Measurements from ENCODE around the gene CLEC2D. TPM values are rescaled to one million over a fixed set of nuclear protein-coding genes. Genes with fewer than 3 reads are reported as not detected.

The CLEC2D gene
- total and polyA plus RNA-seq, 10 of the 15 experiments (the other 5 are each of a cell fraction or from before 2014, with no cell fraction given): 4.6 to 29.8 (median 16.0) TPM

GRCh38 chr12:9708853-9709252 lies 39.3 kb downstream of the CLEC2D start:
- H3K4me2 ChIP-seq (ENCODE audit: control insufficient read depth, insufficient read depth): no peak overlapping the region
- no peak overlapping the region for H2AFZ ChIP-seq (ENCODE audit: control insufficient read depth, low read depth, low read length)
- peaks cover 2% of the 10 kb centered on the region for H3K79me2 ChIP-seq (ENCODE audit: control insufficient read depth, insufficient read depth, low read length)
- H3K27ac ChIP-seq (ENCODE audit: control insufficient read depth, insufficient read depth): no peak overlapping the region
- ChIA-PET CTCF (interaction anchor here (0.6 to 9.0 kb wide), 29 partner anchors 8 to 379 kb away, joined by 3 to 159 read pairs (median 5); partner anchors contain the start of gene CLEC2D), SMC1A (ENCODE audit: uncharacterized antibody, unreplicated experiment) (interaction anchor here (0.7 to 7.8 kb wide), 18 partner anchors 8 to 378 kb away, joined by 3 to 100 read pairs (median 4); partner anchors contain the start of gene CLEC2D), RAD21 (ENCODE audit: unreplicated experiment) (interaction anchor here (0.8 to 4.8 kb wide), 9 partner anchors 9 to 75 kb away, joined by 3 to 32 read pairs (median 7); no protein-coding TSS in a partner anchor), POLR2A (interaction anchor here (0.6 kb wide), 1 partner anchor 450 kb away, joined by 3 read pairs; no protein-coding TSS in a partner anchor)
- in situ Hi-C loops (cut with MboI) (loop anchor here (5.0 kb wide), 1 partner anchor 72 kb away; no protein-coding TSS in a partner anchor), intact Hi-C loops (cut with micrococcal nuclease; ENCODE audit: unreplicated experiment) (loop anchor here (1.0 to 2.0 kb wide), 3 partner anchors 40 to 378 kb away; partner anchors contain the start of gene CLEC2D)
- H3K36me3 ChIP-seq (ENCODE audit: control insufficient read depth in 2 of 2, insufficient read depth in 2 of 2, low read length in 1 of 2): no peaks in the 10 kb centered on the region
- ATAC-seq: no peak
- H3K4me3 ChIP-seq: no peak overlapping the region
- DNase-seq (ENCODE audit: low read depth, low spot score): no peak
- no peak overlapping the region for H3K9ac ChIP-seq (ENCODE audit: control insufficient read depth, insufficient read depth, low read length)
- no peaks in the 10 kb centered on the region for H3K27me3 ChIP-seq (replicated peaks in 1 of 2; ENCODE audit: control insufficient read depth in 2 of 2, insufficient read depth in 2 of 2, low read length in 1 of 2)
- no TSS peak for BruUV-seq (replicated peaks)
- H4K20me1 ChIP-seq (ENCODE audit: control insufficient read depth, insufficient read depth): no peaks in the 10 kb centered on the region
- WGBS (ENCODE audit: insufficient coverage, insufficient replicate concordance, low lambda C conversion rate, missing lambda C conversion rate): 44% methylated on average over 3 of the region's 3 CpGs
- peaks cover 4% of the 10 kb centered on the region for H3K9me3 ChIP-seq (replicated peaks; ENCODE audit: control insufficient read depth, insufficient read depth, low read length)
- H3K4me1 ChIP-seq (ENCODE audit: control insufficient read depth, insufficient read depth, low read length): peaks cover 55% of the 10 kb centered on the region
- FAIRE-seq: no peak
- no peak for TF ChIP-seq BMI1 (IDR thresholded peaks at IDR 0.05; ENCODE audit: borderline replicate concordance)
- no peak for TF ChIP-seq ZBTB33 (IDR thresholded peaks at IDR 0.05)
- no peak for TF ChIP-seq E2F4 (IDR thresholded peaks at IDR 0.05; ENCODE audit: low read depth, low read length)
- no peak for TF ChIP-seq CBX3 (IDR thresholded peaks at IDR 0.05; ENCODE audit: borderline replicate concordance, low read depth)
- no peak for TF ChIP-seq EGR1 (IDR thresholded peaks at IDR 0.05; ENCODE audit: borderline replicate concordance in 1 of 2, low read depth in 2 of 2, low read length in 2 of 2)
- TF ChIP-seq RBBP5 (conservative IDR thresholded peaks at IDR 0.05): no peak
- no peak for TF ChIP-seq ATF3 (IDR thresholded peaks at IDR 0.05; ENCODE audit: borderline replicate concordance, extremely low read depth, low read depth, low read length)
- no peak for TF ChIP-seq CEBPZ (IDR thresholded peaks at IDR 0.05; ENCODE audit: low read depth, low read length)
- no peak for TF ChIP-seq ZBTB40 (IDR thresholded peaks at IDR 0.05; ENCODE audit: borderline replicate concordance)
- no peak for TF ChIP-seq ELK1 (IDR thresholded peaks at IDR 0.05; ENCODE audit: low read depth, low read length)

Measured in GM12878 (cell line).